VCaP (cell line): ENCODE measurements around the gene SSBP2.

Experiments
- H3K27ac ChIP-seq: fragments of 450-650 bp; 2 replicates; pipeline ENCODE4 v1.5.1; 2017
- TF ChIP-seq, protein P1 (sequence below): fragments of 450-650 bp; conservative IDR thresholded peaks from 2 replicates; pipeline ENCODE4 v1.5.1; 2017; ENCODE audit warnings: mild to moderate bottlenecking, moderate library complexity

SSBP2 gene

DNA sequence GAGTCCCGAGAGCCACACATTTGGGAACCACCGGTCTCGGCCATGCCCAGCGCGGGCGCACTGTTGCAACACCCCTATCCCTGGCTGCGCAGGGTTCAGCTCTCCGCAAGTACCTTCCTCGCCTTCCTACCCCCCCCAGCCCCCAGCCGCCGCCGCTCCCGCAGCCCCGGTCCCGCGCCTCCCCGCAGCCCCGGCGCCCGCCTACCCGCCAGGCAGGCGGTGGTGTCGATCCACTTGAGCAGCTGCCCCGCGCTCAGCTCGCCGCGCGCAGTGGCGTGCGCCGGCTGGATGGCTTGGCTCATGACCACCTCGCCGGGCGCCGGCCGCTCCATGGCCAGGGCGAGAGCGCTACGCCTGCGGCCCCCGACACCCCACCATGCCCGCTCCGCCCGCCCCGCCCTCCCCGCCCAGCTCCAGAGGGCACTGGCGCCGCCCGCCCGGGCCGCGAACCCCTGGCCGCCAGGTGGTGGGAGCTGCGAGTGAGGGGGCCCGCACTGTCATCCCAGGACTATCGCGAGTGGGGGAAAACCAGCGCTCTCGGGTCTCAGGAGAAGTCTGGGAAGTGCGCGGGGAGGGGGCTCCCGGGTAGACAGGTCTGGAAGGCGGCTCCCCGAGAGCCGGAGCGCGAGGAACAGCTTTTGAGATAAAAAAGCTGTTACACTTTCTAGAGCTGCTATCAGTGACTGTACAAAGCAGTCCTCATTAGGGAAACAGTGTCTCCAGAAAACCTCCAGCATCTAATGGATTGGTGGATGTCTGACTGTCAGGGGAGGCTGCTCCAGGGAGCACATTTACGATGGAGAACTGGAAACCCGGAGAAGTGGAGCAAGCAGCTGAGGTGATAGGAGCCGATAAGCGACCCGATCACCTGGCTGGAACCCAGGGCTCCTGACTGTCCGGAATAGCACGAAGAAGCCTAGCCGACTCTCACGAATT is 356.8 kb downstream of the SSBP2 start, which contains the start of gene ACOT12:
Gene ACOT12, minus strand, starts transcription at position 352 of the 936 bp plus-strand sequence. Its CDS starts 20 bp downstream, at position 332.
- TF ChIP-seq, protein P1, sequence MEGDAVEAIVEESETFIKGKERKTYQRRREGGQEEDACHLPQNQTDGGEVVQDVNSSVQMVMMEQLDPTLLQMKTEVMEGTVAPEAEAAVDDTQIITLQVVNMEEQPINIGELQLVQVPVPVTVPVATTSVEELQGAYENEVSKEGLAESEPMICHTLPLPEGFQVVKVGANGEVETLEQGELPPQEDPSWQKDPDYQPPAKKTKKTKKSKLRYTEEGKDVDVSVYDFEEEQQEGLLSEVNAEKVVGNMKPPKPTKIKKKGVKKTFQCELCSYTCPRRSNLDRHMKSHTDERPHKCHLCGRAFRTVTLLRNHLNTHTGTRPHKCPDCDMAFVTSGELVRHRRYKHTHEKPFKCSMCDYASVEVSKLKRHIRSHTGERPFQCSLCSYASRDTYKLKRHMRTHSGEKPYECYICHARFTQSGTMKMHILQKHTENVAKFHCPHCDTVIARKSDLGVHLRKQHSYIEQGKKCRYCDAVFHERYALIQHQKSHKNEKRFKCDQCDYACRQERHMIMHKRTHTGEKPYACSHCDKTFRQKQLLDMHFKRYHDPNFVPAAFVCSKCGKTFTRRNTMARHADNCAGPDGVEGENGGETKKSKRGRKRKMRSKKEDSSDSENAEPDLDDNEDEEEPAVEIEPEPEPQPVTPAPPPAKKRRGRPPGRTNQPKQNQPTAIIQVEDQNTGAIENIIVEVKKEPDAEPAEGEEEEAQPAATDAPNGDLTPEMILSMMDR: no peak
- H3K27ac ChIP-seq: no peak within 1 kb of the TSS

DNA sequence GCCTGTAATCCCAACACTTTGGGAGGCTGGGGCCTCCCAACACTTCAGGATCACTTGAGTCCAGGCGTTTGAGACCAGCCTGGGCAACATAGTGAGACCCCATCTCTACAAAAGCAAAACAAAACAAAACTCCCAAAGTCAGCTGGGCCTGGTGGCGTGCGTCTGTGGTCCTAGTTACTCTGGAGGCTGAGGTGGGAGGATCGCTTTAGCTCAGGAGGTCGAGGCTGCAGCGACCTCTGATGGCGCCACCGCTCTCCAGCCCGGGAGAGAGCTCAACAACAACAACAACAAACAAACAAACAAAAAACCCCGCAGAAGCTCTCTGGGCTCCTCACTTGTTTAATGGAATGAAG is 357.5 kb downstream of the SSBP2 start:
- no peak overlapping the region for H3K27ac ChIP-seq
- TF ChIP-seq, protein P1: no peak

DNA sequence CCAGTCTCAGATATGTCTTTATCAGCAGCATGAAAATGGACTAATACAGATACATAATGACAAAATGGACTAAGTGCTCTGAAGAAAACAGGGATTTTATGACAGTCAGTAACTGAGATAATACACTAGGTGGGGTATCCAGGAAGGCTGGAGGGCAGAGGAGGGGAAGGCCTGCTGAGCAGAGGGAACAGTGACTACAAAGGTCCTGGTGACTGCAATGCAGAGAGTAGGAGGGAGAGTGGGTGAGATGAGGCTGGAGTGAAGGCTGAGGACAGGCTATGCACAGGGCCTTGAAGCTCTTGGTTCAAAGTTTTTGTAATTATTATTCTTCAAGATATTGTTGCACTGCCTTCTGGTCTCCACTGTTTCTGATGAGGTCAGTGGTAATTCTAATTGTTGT is 361.9 kb downstream of the SSBP2 start:
- no peak overlapping the region for H3K27ac ChIP-seq
- TF ChIP-seq, protein P1: no peak

DNA sequence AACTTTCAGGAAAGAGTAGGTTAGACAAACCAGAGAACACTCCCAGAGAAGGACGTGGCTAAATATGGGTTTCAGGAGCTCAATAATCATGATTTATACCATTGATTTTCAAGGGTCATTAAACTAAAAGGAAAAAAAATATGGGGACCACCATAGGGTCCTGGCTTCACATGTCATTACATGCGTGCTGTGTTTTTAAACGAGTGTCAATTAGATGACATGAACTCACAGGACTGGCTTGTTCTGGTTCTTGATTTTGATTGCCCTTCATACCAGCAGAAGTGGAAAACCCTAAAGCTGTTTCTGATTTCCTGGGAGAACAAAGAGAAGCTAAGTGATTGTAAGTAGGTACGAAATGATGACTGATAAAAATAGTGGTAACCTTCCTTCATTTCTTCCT is 362.7 kb downstream of the SSBP2 start:
- TF ChIP-seq, protein P1: no peak
- no peak overlapping the region for H3K27ac ChIP-seq

DNA sequence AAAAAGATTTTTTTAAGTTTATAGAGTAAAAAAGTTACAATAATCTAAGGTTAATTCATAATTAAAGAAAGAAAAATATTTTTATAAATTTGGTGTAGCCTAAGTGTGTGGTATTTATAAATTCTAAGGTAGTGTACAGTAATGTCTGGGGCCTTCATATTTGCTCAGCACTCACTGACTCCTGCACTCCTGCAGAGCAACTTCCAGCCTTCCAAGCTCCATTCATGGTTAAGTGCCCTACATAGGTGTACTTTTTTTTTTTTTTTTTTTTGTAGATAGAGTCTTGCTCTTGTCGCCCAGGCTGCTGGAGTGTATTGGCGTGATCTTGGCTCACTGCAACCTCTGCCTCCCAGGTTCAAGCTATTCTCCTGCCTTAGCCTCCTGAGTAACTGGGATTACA is 367.0 kb downstream of the SSBP2 start:
- no peak overlapping the region for H3K27ac ChIP-seq
- TF ChIP-seq, protein P1: no peak

DNA sequence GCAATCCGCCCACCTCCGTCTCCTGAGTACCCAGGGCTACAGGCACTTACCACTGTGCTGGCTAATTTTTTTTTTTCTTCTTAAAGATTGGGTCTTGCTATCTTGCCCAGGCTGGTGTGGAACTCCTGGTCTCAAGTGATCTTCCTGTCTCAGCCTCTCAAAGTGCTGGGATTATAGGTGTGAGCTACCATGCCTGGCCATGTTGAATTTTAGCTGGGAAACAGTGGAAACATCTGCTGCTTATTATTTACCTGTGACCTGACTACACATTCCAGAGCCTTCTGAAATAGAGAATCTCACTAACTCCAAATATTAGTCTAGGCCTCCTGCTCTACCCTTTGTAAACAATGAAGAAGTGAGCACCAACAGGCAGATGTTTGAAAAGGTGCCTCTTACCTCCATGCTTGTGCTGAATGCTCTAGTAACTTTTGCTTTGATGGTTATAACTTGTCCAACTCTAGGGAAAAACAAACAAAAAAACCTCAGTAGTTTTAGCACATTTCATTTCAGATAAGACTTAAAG is 379.5 kb downstream of the SSBP2 start:
- H3K27ac ChIP-seq: no peak overlapping the region
- TF ChIP-seq, protein P1: no peak

DNA sequence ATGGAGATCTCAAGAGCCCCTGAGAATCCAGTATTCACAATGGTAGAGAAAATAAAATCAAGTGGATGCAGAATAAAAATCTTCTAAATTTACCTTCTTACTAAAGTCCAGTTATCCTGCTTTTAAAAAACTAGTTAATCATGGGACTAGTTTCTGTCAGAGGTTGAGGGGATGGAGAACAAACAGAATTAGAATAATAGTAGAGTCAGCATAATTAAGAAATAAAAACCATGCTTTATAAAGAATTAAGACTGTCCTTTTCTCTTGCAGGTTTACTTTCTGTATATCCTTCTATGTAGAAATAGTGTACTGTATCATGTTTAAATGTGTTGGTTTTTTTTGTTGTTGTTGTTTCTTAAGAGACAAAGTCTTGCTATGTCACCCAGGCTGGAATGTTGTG is 380.0 kb downstream of the SSBP2 start:
- TF ChIP-seq, protein P1: no peak
- H3K27ac ChIP-seq: no peak overlapping the region
